H1 (cell line): ENCODE results near the gene TOMM40L. TPM values are rescaled to one million over a fixed set of nuclear protein-coding genes. Genes with fewer than 3 reads are reported as not detected.

Experiments used
- GTF2F1 ChIP-seq: IDR thresholded peaks from 2 replicates; pipeline ENCODE4 v1.6.1; 2012; ENCODE audit warnings: low read depth, low read length, improper control_type of control experiment, borderline replicate concordance
- KDM4A ChIP-seq: IDR thresholded peaks from one replicate; pipeline ENCODE4 v1.7.1; 2012; ENCODE audit warnings: low read depth, mild to moderate bottlenecking, moderate library complexity, low read length, inconsistent platforms; ENCODE audit not compliant: severe bottlenecking
- polyA plus RNA-seq, 7 experiments: library from polyadenylated mRNA; depleted of rRNA in 3 of 7; stranded (reverse) in 5 of 7; unstranded in 2 of 7; fragments of >200 nt in 5 of 7; fragments of 200-250 nt in 2 of 7; gene quantifications; 1 replicate in 5 of 7; 2 replicates in 1 of 7; 4 replicates in 1 of 7; pipeline versions ENCODE4 v1.2.1 to v1.2.3, GENCODE V29; 2011 to 2013; ENCODE audit warnings: missing spikeins in 2 of 7, mixed read lengths in 2 of 7
- total RNA-seq: library from RNA; stranded (reverse); fragmentation: NEBNext Ultra II Directional; extraction: Animal tissue kit (Norgen Biotek cat#: 25700); gene quantifications from 2 replicates; pipeline ENCODE4 v1.2.1, GENCODE V29; 2021
- TF ChIP-seq, protein P1 (sequence below): IDR thresholded peaks from 2 replicates; pipeline ENCODE4 v1.6.1; 2012; ENCODE audit warnings: low read length, inconsistent platforms
- TF ChIP-seq, protein P2 (sequence below): fragments of 300-600 bp; sonication (generic); IDR thresholded peaks from 2 replicates; pipeline ENCODE4 v1.7.1; 2012; ENCODE audit warnings: low read length, moderate library complexity, mild to moderate bottlenecking, inconsistent platforms; ENCODE audit not compliant: insufficient replicate concordance
- TF ChIP-seq, protein P3 (sequence below): IDR thresholded peaks from 2 replicates; pipeline ENCODE4 v1.6.1; 2011; ENCODE audit warnings: low read length, improper control_type of control experiment

The TOMM40L gene
- total and polyA plus RNA-seq, 2 of the 8 experiments (the other 6 are each of a cell fraction or from before 2014, with no cell fraction given): 11.4 to 15.0 TPM

DNA sequence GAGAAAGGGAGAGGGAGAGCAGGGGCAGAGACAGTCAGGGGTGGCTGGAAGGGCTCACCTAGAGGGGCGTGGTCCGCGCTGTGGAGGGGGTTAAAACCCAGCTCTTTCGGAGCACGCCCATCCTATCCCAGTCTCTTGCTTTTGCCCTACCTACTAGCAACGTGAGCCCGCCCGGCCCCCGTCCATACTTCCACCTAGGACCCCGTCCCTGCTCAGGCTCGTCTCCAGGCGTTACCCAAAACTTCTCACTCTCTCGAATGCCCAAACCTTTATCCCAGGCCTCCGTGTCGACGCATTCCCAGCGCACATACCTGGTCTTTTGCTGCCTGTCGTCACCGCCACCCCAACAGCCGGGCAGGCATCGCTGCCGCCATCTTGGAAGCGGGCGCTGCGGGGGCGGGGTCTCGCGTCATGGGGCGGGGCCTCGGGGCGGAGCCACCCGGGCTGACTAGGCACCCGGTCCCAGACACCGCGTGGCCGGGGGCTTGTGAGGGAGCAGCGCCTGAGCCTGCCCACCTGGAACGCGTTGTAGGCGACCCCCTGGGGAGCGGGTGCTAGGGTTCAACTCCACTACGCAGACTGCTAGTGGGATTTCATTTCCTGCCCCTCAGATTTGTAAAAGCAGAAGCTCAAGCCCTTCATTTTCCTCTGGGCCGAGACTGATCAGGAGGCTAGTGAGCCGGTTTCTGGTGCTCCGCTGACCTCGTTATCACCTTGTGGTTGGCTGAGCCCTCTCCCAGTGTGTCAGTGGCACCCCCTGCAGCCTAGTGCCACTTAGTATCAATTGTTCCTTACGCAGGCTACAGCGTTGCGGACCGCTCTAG, 48.5 kb upstream of the TOMM40L start, which contains the start of gene B4GALT3 (continued):
- peak; percentile 67 for TF ChIP-seq KDM4A
- TF ChIP-seq, protein P1, sequence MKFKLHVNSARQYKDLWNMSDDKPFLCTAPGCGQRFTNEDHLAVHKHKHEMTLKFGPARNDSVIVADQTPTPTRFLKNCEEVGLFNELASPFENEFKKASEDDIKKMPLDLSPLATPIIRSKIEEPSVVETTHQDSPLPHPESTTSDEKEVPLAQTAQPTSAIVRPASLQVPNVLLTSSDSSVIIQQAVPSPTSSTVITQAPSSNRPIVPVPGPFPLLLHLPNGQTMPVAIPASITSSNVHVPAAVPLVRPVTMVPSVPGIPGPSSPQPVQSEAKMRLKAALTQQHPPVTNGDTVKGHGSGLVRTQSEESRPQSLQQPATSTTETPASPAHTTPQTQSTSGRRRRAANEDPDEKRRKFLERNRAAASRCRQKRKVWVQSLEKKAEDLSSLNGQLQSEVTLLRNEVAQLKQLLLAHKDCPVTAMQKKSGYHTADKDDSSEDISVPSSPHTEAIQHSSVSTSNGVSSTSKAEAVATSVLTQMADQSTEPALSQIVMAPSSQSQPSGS: peak; percentile 59; the same call in 1 of the 2 replicates
- TF ChIP-seq GTF2F1: no peak
- TF ChIP-seq, protein P2, sequence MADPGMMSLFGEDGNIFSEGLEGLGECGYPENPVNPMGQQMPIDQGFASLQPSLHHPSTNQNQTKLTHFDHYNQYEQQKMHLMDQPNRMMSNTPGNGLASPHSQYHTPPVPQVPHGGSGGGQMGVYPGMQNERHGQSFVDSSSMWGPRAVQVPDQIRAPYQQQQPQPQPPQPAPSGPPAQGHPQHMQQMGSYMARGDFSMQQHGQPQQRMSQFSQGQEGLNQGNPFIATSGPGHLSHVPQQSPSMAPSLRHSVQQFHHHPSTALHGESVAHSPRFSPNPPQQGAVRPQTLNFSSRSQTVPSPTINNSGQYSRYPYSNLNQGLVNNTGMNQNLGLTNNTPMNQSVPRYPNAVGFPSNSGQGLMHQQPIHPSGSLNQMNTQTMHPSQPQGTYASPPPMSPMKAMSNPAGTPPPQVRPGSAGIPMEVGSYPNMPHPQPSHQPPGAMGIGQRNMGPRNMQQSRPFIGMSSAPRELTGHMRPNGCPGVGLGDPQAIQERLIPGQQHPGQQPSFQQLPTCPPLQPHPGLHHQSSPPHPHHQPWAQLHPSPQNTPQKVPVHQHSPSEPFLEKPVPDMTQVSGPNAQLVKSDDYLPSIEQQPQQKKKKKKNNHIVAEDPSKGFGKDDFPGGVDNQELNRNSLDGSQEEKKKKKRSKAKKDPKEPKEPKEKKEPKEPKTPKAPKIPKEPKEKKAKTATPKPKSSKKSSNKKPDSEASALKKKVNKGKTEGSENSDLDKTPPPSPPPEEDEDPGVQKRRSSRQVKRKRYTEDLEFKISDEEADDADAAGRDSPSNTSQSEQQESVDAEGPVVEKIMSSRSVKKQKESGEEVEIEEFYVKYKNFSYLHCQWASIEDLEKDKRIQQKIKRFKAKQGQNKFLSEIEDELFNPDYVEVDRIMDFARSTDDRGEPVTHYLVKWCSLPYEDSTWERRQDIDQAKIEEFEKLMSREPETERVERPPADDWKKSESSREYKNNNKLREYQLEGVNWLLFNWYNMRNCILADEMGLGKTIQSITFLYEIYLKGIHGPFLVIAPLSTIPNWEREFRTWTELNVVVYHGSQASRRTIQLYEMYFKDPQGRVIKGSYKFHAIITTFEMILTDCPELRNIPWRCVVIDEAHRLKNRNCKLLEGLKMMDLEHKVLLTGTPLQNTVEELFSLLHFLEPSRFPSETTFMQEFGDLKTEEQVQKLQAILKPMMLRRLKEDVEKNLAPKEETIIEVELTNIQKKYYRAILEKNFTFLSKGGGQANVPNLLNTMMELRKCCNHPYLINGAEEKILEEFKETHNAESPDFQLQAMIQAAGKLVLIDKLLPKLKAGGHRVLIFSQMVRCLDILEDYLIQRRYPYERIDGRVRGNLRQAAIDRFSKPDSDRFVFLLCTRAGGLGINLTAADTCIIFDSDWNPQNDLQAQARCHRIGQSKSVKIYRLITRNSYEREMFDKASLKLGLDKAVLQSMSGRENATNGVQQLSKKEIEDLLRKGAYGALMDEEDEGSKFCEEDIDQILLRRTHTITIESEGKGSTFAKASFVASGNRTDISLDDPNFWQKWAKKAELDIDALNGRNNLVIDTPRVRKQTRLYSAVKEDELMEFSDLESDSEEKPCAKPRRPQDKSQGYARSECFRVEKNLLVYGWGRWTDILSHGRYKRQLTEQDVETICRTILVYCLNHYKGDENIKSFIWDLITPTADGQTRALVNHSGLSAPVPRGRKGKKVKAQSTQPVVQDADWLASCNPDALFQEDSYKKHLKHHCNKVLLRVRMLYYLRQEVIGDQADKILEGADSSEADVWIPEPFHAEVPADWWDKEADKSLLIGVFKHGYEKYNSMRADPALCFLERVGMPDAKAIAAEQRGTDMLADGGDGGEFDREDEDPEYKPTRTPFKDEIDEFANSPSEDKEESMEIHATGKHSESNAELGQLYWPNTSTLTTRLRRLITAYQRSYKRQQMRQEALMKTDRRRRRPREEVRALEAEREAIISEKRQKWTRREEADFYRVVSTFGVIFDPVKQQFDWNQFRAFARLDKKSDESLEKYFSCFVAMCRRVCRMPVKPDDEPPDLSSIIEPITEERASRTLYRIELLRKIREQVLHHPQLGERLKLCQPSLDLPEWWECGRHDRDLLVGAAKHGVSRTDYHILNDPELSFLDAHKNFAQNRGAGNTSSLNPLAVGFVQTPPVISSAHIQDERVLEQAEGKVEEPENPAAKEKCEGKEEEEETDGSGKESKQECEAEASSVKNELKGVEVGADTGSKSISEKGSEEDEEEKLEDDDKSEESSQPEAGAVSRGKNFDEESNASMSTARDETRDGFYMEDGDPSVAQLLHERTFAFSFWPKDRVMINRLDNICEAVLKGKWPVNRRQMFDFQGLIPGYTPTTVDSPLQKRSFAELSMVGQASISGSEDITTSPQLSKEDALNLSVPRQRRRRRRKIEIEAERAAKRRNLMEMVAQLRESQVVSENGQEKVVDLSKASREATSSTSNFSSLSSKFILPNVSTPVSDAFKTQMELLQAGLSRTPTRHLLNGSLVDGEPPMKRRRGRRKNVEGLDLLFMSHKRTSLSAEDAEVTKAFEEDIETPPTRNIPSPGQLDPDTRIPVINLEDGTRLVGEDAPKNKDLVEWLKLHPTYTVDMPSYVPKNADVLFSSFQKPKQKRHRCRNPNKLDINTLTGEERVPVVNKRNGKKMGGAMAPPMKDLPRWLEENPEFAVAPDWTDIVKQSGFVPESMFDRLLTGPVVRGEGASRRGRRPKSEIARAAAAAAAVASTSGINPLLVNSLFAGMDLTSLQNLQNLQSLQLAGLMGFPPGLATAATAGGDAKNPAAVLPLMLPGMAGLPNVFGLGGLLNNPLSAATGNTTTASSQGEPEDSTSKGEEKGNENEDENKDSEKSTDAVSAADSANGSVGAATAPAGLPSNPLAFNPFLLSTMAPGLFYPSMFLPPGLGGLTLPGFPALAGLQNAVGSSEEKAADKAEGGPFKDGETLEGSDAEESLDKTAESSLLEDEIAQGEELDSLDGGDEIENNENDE: no peak
- TF ChIP-seq, protein P3, sequence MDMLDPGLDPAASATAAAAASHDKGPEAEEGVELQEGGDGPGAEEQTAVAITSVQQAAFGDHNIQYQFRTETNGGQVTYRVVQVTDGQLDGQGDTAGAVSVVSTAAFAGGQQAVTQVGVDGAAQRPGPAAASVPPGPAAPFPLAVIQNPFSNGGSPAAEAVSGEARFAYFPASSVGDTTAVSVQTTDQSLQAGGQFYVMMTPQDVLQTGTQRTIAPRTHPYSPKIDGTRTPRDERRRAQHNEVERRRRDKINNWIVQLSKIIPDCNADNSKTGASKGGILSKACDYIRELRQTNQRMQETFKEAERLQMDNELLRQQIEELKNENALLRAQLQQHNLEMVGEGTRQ: no peak; the same call in 1 of the 2 replicates
- TF ChIP-seq, all 59 proteins: peak for 23
